NCI-H1694 (cell line): ENCODE results near the gene FKRP.
"Not testable (repeated sequence)": the region's sequence is repeated elsewhere in the genome, so short reads cannot be mapped to it uniquely, and the experiment has no call there.

Experiments
- DNase-seq: peaks from one replicate; lab custom pipeline; 2025; lab: John Stamatoyannopoulos, UW

FKRP gene

DNA sequence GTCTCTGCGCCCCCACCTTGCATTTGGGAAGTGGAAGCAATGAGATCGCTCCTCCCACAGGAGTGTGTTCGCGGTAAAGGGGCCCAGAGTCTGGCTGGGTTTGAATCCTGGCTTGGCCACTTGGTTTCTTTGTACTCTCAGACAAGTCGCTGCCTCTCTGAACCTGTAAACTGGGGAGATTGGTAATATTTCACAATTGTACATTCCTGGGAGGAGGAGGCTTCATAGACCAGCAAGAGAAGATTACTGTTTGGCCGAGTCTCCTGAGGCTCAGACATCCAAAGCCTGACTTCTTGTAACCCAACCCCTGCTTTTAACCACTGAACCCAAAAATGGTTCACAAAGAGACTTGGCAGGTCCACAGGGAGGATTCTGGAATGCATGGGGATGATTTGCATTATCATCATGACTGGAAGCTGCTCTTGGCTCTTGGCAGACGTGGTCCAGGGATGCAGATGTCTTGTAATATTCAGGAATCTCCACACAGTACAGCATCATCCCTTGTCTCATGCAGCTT, 14.0 kb downstream of the FKRP start:
- DNase-seq, result no peak

DNA sequence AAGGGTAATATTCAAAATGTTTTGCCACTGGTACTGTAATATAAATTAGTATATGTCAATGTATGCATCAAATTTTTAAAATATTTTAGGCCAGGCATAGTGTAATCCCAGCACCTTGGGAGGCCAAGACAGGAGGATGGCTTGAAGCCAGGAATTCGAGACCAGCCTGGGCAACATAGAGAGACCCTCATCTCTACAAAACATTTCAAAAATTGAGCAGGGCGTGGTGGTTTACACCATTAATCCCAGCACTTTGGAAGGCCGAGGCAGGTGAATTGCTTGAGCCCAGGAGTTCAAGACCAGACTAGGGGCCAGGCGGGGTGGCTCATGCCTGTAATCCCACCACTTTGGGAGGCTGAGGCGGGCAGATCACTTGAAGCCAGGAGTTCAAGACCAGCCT, 14.5 kb downstream of the FKRP start:
- no peak for DNase-seq

DNA sequence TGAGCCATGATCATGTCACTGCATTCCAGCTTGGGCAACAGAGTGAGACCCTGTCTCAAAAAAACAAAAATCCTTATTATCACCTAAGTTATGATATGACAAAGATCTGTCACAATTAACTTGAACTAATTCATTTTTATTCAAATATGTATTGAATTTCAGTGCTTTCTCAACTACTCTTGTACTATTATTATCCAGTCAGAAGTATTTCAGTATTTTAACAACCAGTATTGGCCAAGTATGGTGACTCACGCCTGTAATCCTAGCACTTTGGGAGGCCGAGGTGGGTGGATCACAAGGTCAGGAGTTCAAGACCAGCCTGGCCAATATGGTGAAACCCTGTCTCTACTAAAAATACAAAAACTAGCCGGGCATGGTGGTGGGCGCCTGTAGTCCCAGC, 15.0 kb downstream of the FKRP start:
- not testable (repeated sequence) for DNase-seq

DNA sequence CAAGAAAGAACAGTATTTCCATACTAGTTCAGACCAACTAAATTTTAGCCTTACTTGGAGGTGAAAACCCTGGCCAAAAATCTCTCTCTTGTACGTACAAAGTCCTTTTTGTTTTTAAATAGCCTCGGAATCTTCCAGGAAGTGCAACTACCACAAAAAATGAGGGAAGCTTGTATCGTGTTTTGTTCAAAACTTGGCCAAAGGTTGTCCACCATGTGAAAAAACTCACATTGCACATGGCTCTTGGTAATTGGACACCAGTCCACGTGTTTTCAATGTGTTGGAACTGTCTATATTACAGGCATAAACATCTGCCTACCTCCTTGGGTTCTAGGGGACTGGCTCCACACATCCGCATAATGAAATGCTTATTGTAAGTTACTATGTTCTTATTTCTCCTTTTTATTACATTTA, 15.6 kb downstream of the FKRP start:
- DNase-seq, result no peak

DNA sequence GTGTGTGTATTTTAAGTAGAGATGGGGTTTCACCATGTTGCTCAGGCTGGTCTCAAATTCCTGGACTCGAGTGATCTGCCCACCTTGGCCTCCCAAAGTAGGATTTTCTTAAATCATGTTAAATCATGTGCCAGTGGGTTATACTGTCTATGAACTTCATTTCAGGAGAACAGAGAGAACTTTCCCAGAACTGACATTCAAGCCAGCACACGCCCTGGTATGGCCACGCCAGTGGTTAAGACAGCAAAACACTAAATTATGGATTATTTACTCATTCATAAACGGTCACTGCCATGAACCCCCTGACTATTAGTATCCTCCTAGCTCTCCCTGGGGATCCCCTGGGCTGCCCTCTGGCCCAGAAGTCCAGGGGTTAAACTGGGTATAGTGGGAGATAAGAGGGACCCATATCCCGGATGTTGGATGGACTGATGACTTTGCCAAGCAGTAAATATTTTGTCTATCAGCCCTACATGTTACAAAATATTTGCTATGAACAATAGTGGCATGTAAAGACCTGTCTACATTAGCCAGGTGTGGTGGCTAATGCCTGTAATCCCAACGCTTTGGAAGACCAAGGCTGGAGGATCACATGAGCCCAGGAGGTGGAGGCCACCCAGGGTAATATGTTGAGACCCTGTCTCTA, 16.5 kb downstream of the FKRP start:
- DNase-seq, result no peak

DNA sequence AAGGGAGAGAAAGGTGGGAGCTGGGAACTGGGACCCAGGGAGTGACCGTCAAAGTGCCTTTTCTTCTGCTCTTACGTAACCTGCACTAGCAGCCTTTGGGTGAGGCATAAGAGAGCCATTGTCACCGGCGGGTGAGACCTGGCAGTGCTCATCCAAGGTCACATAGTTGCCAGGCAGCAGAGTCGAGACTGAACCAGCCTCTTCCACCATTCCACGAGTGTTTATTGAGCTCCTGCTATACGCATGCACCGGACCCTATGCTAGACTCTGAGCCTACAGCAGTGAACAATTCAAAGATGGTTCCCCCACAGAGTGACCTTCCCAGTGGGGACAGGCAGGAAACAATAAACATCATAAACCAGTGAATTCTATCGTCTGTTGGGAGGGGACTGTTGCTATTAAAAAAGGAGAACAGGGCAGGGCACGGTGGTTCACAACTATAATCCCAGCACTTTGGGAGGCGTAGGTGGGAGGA, 19.0 kb downstream of the FKRP start:
- no peak for DNase-seq

DNA sequence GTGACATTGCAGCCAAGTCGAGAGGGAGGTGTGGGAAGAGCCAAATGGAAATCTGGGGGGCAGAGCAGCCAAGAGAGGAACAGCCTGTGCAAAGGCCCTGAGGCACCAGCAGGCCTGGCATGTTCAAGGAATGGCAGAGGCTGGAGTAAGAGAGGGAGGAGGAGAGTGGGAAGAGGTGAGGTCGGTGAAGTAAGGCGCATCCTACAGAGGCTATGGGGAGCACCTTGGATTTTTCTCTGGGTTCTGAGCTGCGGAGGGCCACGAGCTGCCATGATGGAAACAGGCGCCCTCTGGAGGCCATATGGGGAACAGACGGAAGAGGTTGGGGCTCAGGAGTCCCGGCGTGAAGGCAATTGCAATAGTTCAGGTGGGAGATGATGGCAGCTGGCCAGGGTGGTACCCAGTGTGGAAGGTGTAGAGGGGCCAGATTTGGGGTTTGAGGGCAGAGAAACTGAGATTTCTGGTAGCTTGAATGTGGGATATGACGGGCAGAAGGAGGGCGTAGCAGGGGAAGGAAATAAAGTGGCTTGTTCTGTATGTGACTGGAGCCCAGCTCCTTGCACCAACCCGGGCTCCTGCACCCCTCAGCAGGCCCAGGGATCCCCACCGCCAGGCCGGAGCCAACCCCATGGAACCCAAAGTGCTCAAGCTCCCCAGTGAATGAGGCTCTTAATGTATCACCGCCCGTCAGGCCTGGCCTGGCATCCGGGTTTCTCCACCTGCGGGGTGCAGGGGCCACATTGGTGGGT, 20.9 kb downstream of the FKRP start:
- DNase-seq, result no peak

DNA sequence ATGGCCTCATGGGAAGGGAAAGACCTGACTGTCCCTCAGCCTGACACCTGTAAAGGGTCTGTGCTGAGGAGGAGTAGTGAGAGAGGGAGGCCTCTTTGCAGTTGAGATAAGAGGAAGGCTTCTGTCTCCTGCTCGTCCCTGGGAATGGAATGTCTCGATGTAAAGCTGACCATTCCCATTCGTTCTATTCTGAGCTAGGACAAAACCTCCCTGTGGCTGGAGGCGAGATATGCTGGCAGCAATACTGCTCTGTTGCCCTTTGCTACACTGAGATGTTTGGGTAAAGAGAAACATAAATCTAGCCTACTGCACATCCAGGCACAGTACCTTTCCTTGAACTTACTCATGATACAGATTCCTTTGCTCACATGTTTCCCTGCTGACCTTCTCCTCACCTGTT, 22.9 kb downstream of the FKRP start:
- DNase-seq, result not testable (repeated sequence)

DNA sequence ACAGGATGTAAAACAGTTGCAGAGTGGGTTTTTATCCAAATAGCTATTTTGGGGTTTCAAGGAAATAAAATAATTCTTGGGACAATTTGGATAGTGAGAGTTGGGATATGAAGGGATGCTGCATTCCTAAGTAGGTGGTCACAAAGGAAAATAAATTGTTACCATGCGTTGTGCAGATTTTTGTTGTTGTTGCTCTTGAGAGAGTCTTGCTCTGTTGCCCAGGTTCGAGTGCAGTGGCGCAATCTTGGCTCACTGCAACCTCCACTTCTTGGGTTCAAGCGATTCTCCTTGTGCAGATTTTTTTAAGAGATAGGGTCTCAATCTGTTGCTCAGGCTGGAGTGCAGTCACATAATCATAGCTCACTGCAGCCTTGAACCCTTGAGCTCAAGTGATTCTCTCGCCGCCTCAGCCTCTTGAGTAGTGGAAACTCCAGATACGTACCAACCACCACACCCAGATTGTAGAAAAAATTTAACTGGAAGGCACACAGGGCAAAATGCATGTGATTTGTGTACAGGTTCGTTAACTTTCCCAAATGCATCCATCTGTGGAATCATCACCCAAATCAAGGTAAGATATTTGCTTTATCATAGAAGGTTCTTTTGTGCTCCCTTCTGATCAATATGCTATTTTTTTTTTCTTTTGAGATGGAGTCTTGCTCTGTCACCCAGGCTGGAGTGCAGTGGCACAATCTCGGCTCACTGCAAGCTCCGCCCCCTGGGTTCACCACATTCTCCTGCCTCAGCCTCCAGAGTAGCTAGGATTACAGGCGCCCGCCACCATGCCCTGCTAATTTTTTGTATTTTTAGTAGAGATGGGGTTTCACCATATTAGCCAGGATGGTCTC, 26.5 kb downstream of the FKRP start:
- no peak for DNase-seq

DNA sequence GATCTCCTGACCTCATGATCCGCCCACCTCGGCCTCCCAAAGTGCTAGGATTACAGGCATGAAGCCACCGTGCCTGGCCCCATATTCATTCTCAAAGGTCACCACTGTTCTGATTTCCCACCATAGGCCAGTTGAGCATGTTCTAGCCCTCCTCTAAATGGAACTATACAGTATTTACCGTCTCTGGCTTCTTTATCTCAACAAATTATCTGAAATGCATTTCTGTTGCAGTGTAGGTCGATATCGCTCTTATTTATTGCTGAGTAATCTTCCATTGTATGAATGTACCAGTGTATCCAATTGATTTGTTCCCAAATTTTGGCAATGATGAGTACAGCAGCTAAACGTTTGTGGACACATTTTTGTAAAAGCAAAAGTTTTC, 27.2 kb downstream of the FKRP start:
- no peak for DNase-seq

DNA sequence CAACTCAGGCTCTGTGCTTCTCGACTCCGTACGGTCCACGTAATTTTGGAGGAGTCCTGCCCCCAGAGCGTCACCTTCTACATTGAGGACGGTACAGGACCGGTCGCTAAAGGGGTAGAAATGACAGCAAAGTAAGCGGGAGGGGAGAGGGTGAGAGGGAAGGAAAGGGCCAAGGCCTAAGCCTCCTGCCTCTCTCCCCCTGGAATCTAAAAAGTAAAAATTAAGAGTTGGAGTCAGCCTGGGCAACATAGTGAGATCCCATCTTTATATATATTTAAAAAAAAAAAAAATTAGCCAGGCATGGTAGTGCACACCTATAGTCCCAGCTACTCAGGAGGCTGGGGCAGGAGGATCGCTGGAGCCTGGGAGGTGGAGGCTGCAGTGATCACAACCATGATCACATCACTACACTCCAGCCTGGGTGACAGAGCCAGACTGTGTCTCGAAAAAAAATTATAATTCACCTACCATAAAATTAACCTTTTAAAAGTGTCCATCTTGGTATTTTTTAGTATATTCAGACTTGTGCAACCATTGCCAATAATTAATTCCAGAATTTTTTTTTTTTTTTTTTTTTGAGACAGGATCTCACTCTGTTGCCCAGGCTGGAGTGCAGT, 29.9 kb downstream of the FKRP start:
- DNase-seq, result no peak

DNA sequence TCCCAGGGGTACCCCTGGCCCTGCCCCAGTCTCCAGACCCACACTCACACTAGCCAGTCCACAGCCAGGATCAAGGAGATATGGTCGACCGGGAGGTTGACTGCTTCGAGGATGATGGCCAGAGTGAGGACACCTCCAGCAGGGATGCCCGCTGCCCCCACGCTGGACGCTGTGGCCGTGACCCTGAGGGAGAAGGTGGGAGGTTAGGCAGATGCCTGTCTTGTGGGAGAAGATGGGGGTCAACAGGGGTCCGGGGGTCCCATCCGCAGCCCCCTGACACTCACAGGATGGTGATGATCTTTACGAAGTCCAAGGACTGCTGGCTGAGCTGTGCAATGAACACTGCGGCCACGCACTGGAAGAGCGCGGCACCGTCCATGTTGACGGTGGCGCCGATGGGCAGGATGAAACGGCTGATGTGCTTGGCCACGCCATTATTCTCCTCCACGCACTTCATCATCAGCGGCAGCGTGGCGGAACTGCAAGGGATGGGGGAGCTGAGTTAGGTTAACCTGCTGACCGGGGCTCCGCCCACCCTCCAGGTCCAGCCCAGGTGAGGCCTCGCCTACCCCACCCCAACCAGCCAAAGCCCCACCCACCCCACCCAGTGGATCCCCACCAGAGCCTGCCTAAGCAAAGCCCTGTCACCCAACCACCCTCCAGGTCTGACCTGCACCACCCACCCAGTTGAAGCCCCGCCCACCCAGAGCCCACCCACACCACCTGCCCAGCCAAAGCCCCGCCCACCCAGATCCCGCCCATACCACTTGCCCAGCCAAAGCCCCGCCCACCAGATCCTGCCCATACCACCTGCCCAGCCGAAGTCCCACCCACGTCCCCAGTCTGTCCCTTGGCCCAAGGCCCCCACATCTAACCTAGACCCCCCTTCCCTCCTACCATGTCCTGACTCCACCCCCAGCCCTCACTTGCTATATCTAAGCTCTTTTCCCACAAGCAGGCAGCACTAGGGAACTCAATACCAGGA, 31.4 kb downstream of the FKRP start:
- DNase-seq, result no peak

DNA sequence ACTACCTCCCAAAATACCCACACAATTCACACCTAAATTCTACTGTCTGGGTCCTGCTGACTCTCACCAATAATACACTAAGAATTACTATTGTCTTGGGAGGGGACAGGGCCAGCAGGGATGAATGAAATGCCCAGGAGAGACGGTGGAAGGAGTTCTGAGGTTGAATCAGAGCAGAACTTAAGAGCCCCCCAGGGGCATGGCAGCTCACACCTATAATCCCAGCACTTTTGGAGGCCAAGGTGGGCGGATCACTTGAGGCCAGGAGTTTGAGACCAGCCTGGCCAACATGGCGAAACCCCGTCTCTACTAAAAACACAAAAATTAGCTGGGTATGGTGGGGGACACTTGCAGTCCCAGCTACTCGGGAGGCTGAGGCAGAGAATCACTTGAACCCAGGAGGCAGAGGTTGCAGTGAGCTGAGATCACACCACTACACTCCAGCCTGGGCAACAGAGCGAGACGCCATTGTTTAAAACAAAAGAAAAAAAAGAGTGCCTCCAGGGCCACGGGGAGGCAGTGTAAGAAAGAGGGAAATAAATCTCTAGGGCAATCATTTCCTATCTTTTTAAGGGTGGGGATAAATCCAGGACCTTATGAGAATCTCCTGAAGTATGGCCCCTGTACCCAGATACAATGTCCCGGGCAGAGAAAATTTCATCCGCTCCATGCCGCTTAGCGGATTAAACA, 32.2 kb downstream of the FKRP start:
- not testable (repeated sequence) for DNase-seq

DNA sequence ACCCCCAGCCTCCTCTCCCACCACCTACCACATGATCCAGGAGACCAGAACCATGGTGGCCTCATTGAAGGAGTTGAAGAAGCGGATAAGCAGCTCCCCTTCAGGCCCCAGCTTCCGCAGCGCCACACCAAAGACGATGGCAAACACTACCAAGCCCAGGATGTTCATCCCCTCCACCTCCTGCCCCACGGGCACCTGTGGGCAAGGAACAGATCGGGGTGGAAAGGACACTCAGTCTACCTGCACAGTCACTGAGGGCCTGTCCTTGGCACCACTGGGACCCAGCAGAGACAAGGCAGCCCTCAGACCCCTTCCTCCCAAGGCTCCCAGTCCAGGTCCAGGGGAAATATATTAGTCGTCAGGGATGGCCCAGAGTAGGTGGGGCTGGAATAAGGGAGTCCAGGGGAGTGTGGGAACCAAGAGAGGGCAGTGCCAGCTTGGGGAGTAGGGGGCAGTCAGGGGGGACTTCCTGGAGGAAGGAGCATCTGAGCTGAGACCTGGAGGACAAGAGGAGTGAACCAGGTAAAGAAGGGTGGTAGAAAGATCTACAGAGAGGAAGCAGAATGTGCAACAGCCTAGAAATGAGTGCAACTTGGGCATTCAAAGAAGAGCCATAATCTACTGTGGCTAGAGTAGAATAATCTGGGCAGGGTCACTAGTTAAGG, 36.6 kb downstream of the FKRP start:
- DNase-seq, result no peak

DNA sequence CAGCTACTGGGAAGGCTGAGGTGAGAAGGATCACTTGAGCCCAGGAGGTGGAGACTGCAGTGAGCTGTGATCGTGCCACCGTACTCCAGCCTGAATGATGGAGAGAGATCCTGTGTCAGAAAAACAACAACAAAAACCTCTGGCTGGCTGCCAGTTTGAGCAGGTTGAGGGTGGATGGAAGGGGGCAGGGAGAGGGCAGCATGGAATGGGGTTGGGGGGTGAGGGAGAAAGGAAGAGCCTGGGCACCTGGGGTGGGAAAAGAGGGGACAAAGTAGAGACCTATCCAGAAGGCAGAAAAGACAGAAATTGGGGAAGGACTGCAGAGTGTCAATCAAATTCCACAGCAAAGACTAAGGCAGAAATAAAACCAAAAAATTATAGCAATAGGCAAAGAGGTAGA, 37.8 kb downstream of the FKRP start:
- DNase-seq, result peak; percentile 26

DNA sequence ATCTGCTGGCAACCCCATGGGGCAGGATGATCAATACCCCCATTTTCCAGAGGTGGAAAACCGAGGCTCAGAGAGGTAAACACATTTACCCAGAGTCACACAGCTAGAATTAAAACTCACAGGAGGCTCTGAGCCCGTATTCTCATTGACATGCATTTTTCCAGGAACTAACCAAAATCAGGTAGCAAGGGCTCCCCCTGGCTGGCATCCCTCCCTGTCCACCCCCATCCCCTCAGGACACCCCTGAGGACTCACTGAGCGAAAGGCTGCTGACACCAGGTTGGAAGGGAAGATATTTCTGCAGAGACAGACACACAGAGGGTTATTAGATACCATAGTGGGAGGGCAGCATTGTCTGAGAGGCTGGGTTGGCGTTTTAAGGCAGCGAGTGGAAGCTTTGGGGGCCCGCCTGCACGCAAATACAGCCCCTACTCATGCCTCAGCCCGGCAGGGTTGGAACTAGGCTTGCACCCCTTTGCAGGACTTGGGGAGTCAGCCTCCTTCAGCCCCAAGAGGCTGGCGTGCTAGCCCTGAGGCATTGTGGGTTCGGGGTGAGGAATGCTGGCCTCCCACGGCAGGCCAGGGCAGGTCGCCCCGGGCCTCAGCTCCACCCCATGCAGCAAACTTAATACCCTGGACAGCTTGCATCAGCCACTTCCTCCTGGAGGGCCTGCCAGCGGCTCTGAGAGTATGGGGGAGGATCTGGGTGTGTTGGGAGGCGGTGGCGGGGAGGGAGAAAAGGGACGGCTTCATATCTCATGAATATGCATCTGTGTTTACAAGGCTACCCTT, 38.6 kb downstream of the FKRP start:
- peak; percentile 26 for DNase-seq

DNA sequence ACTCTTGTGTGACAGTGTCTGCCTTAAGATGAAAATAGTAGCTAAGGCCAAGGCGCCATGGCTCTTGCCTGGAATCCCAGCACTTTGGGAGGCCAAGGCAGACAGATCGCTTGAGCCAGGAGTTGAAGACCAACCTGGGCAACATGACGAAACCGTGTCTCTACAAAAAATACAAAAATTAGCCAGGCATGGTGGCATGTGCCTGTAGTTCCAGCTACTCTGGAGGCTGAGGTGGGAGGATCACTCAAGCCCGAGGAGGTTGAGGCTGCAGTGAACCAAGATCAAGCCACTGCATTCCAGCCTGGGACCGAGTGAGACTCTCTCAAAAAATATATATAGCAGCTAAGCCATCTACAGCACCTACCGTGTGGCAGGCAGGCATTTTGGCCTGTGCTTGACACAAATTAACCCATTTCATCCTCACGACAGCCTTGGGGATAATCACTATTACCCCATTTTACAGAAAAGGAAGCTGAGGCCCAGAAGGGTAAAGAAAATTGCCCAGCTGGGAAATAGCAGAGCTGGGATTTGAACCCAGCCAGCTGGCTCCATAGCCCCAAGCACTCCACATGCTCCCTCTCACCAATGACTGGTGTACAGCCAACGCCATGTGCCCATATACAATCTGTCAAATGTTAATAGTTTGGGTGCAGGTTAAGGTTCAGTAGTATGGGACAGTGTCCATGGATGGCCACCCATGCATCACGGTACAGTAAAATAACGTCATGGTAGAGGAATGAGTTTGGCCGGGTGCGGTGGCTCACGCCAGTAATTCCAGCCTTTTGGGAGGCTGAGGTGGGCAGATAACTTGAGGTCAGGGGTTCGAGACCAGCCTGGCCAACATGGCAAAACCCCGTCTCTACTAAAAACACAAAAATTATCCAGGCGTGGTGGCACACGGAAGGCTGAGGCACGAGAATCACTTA, 39.5 kb downstream of the FKRP start:
- DNase-seq, result no peak

DNA sequence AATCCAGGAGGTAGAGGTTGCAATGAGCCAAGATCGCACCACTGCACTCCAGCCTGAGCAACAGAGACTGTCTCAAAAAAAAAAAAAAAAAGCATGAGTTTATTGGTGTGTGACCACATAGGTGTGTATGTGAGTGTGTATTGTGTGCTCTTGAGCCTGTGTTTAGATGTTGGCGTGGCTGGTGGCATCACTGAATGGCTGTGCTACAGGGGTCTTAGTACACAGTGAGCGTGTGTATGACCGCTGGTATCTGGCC, 40.1 kb downstream of the FKRP start:
- DNase-seq, result no peak
